Measurements from ENCODE around the gene PAM.

PAM gene

GRCh38 chr5:102856389-102856777, 101.3 kb downstream of the PAM start:
- H3K9me3 Mint-ChIP-seq, result no peaks in the 10 kb centered on the region
- no peak overlapping the region for H3K4me3 Mint-ChIP-seq

DNA sequence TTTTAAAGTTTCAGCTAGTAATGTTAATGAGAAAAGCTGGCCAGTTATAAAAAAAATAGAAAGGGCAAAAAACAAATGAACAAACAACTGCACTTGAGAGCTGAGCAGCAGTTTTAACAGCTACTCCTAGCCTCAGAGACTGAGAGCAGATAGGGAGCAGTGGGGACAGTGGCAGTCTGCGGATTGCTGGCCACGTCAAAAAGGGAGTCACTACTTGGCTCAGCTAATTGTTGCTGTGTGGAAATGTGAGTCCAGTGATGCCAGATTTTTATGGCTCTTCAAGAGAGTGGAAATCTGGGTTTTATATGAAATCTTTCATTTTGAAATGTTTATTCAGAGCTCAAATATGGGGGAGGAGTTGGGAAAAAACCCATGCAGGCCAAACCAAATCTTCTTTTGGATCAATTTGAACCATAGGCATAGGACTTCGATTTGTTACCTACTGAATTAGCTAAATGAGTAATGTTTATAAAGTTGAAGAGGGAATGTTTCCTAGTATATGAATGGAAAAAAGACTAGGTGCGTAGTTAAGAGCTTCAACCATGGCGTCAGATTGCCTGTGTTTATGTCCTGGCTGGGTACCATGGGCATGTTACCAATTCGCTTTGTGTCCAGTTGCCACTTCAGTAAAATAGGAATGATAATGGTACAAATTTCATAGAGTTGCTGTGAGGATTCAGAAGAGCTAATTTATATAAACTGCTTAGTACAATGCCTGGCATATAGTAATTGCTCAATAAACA, 102.1 kb downstream of the PAM start:
- H3K4me3 Mint-ChIP-seq, result no peak overlapping the region
- intact Hi-C loops (cut with micrococcal nuclease), result no loop called here
- no peak overlapping the region for H3K27ac Mint-ChIP-seq
- H3K4me1 Mint-ChIP-seq (ENCODE audit: low read depth), result peaks cover 8% of the 10 kb centered on the region
- no peaks in the 10 kb centered on the region for H3K36me3 Mint-ChIP-seq (ENCODE audit: low read depth)
- H3K9me3 Mint-ChIP-seq, result no peaks in the 10 kb centered on the region
- no peaks in the 10 kb centered on the region for H3K27me3 Mint-ChIP-seq

More at GRCh38 chr5:102856389-102856777, 101.3 kb downstream of the PAM start:
- H3K27me3 Mint-ChIP-seq, result no peaks in the 10 kb centered on the region
- no peak overlapping the region for H3K27ac Mint-ChIP-seq
- intact Hi-C loops (cut with micrococcal nuclease), result no loop called here
- no peaks in the 10 kb centered on the region for H3K36me3 Mint-ChIP-seq (ENCODE audit: low read depth)
- H3K4me1 Mint-ChIP-seq (ENCODE audit: low read depth), result peaks cover 8% of the 10 kb centered on the region

- Mint-ChIP-seq H3K4me1 (ENCODE audit: low read depth) (peaks cover 8% of the 10 kb centered on the region), H3K27ac (no peak overlapping the region), H3K27me3 (no peaks in the 10 kb centered on the region), H3K4me3 (no peak overlapping the region), H3K36me3 (ENCODE audit: low read depth) (no peaks in the 10 kb centered on the region), H3K9me3 (no peaks in the 10 kb centered on the region)
- intact Hi-C loops (cut with micrococcal nuclease), result no loop called here
These were observed 103.1 kb downstream of the PAM start for GRCh38 chr5:102858221-102858620.

GRCh38 chr5:102858808-102859207, 103.7 kb downstream of the PAM start:
- Mint-ChIP-seq H3K36me3 (ENCODE audit: low read depth) (no peaks in the 10 kb centered on the region), H3K4me3 (no peak overlapping the region), H3K9me3 (no peaks in the 10 kb centered on the region), H3K27ac (no peak overlapping the region), H3K27me3 (no peaks in the 10 kb centered on the region), H3K4me1 (ENCODE audit: low read depth) (peaks cover 8% of the 10 kb centered on the region)
- intact Hi-C loops (cut with micrococcal nuclease), result no loop called here

DNA sequence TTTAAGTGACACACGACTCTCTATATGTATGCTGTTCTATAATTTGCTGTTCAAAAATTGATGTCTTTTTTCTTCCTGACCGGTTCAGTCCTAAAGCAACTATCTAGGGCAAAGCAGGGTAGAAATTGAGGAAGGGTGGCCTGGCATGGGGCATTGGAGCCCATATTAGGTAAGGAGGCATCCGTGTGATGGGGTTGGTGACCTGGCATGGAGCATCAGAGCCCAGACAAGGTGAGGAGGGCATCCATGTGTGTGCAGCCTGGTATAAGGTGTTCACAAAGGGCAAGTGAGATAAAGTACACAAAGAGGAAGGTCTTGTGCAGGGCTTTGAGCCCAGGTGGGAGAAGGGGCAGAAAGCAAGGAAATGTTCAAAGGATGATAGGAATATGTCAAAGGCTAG, 104.9 kb downstream of the PAM start:
- Mint-ChIP-seq H3K4me1 (ENCODE audit: low read depth) (peaks cover 9% of the 10 kb centered on the region), H3K9me3 (no peaks in the 10 kb centered on the region), H3K27ac (no peak overlapping the region), H3K4me3 (no peak overlapping the region), H3K27me3 (peaks cover under 1% of the 10 kb centered on the region), H3K36me3 (ENCODE audit: low read depth) (no peaks in the 10 kb centered on the region)
- intact Hi-C loops (cut with micrococcal nuclease), result loop anchor here (10.0 kb wide), 1 partner anchor 265 kb away; the partner anchor contains the start of genes GIN1 and PPIP5K2

DNA sequence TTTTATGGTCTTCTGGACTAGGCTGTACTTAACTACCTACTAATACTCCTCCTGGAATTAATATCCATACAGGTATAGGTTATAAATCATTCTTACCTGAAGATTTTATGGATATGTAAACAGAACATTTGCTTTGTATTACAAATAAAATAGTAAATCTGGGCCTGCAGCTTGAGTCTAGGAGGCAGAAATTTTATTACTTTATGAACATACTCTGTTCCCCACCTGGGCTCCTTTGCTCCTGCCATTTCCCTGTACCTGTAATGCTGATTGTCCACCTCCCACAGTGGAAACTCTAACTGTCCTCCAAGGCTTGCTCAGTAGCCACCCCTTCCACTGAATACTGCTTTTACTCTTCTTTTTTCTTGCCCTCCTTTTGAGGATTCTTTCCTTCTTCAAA, 108.0 kb downstream of the PAM start:
- H3K27ac Mint-ChIP-seq, result no peak overlapping the region
- H3K27me3 Mint-ChIP-seq, result peaks cover 7% of the 10 kb centered on the region
- peaks cover 8% of the 10 kb centered on the region for H3K4me1 Mint-ChIP-seq (ENCODE audit: low read depth)
- no peak overlapping the region for H3K4me3 Mint-ChIP-seq
- H3K9me3 Mint-ChIP-seq, result no peaks in the 10 kb centered on the region
- peaks cover 6% of the 10 kb centered on the region for H3K36me3 Mint-ChIP-seq (ENCODE audit: low read depth)
- intact Hi-C loops (cut with micrococcal nuclease), result loop anchor here (10.0 kb wide), 1 partner anchor 262 kb away; the partner anchor contains the start of genes GIN1 and PPIP5K2

- intact Hi-C loops (cut with micrococcal nuclease), result loop anchor here (10.0 kb wide), 1 partner anchor 261 kb away; the partner anchor contains the start of genes GIN1 and PPIP5K2
- Mint-ChIP-seq H3K4me3 (no peak overlapping the region), H3K27ac (no peak overlapping the region), H3K4me1 (ENCODE audit: low read depth) (peaks cover 8% of the 10 kb centered on the region), H3K27me3 (peaks cover 7% of the 10 kb centered on the region), H3K9me3 (no peaks in the 10 kb centered on the region), H3K36me3 (ENCODE audit: low read depth) (peaks cover 6% of the 10 kb centered on the region)
These were observed 108.9 kb downstream of the PAM start for GRCh38 chr5:102863764-102864560.

GRCh38 chr5:102865171-102865509, 110.0 kb downstream of the PAM start:
- H3K36me3 Mint-ChIP-seq (ENCODE audit: low read depth), result peaks cover 6% of the 10 kb centered on the region
- intact Hi-C loops (cut with micrococcal nuclease), result loop anchor here (5.0 to 10.0 kb wide), 2 partner anchors 48 to 260 kb away; partner anchors contain the start of genes GIN1 and PPIP5K2
- peak overlapping the region; percentile 79 for H3K27ac Mint-ChIP-seq
- H3K9me3 Mint-ChIP-seq, result no peaks in the 10 kb centered on the region
- peak overlapping the region; percentile 83 for H3K4me3 Mint-ChIP-seq
- H3K27me3 Mint-ChIP-seq, result peaks cover 9% of the 10 kb centered on the region
- peaks cover 8% of the 10 kb centered on the region for H3K4me1 Mint-ChIP-seq (ENCODE audit: low read depth)

DNA sequence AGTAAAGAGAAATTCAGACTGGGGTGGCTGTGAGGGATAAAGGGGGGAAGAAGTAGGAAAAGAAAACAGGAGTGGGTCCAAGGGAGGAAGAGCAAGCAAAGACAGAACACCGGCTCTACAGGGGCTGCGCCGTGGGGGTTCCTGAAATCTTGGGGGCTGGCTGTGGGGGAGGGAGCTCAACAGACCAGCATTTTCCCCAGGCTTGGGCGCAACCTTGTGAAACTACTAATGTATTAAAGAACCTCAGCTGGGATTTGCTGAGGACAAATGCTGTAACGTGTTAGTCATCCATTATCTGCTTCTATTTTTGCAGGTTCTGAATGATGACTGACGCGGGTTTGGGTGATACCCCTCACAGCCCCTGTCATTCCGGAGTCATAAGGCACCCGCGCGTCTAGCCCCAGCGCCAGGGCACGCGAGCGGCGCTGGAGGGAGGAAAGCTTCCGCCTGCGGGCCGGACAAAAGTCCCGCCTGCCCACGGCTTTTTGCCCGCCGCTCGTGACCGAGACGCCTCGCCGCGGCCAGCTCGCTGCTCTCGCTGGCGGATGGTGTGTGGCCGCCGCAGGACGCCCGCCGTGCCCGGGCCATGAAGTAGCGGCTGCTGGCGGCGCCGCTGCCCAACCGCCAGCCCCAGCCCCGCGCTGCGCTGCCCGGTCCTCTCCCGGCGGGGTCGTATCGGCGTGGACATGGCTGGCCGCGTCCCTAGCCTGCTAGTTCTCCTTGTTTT, 110.6 kb downstream of the PAM start:
- H3K27ac Mint-ChIP-seq, result peak overlapping the region; percentile 79

DNA sequence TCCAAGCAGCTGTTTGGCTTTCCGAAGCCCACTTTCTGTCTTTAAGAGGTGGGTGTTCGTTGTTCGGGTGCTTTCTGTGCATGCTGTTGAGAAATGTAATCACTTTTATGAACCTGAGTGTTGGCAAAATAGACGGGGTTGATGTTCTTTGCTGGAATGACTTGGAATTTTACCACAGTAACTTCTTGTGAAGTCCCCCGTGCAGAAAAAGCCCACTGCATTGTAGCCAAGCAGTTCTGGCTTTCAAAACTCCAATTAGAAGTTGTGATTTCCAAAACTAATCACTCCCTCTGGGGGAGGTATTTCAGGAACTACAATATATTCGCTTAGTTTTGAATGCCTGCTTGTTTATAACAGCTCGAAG, 111.1 kb downstream of the PAM start:
- intact Hi-C loops (cut with micrococcal nuclease), result loop anchor here (5.0 to 10.0 kb wide), 2 partner anchors 49 to 259 kb away; partner anchors contain the start of genes GIN1 and PPIP5K2
- Mint-ChIP-seq H3K27ac (peak overlapping the region; percentile 79), H3K9me3 (no peaks in the 10 kb centered on the region)

More for the DNA sequence above, 110.6 kb downstream of the PAM start:
- intact Hi-C loops (cut with micrococcal nuclease), result loop anchor here (5.0 to 10.0 kb wide), 2 partner anchors 48 to 259 kb away; partner anchors contain the start of genes GIN1 and PPIP5K2
- Mint-ChIP-seq H3K9me3 (no peaks in the 10 kb centered on the region), H3K4me1 (ENCODE audit: low read depth) (peaks cover 8% of the 10 kb centered on the region), H3K27me3 (peaks cover 9% of the 10 kb centered on the region), H3K36me3 (ENCODE audit: low read depth) (peaks cover 6% of the 10 kb centered on the region), H3K4me3 (peak overlapping the region; percentile 83)

GRCh38 chr5:102867992-102868662, 113.0 kb downstream of the PAM start:
- no peaks in the 10 kb centered on the region for H3K9me3 Mint-ChIP-seq
- peaks cover 9% of the 10 kb centered on the region for H3K27me3 Mint-ChIP-seq
- intact Hi-C loops (cut with micrococcal nuclease), result loop anchor here (5.0 to 10.0 kb wide), 2 partner anchors 51 to 257 kb away; partner anchors contain the start of genes GIN1 and PPIP5K2
- H3K4me1 Mint-ChIP-seq (ENCODE audit: low read depth), result peaks cover 8% of the 10 kb centered on the region
- H3K36me3 Mint-ChIP-seq (ENCODE audit: low read depth), result peaks cover 6% of the 10 kb centered on the region
- H3K4me3 Mint-ChIP-seq, result no peak overlapping the region
- H3K27ac Mint-ChIP-seq, result no peak overlapping the region

More for the DNA sequence above, 111.1 kb downstream of the PAM start:
- Mint-ChIP-seq H3K4me3 (peak overlapping the region; percentile 83), H3K27me3 (peaks cover 9% of the 10 kb centered on the region), H3K4me1 (ENCODE audit: low read depth) (peaks cover 8% of the 10 kb centered on the region), H3K36me3 (ENCODE audit: low read depth) (peaks cover 6% of the 10 kb centered on the region)

GRCh38 chr5:102869230-102869629, 114.1 kb downstream of the PAM start:
- no peak overlapping the region for H3K27ac Mint-ChIP-seq
- H3K4me1 Mint-ChIP-seq (ENCODE audit: low read depth), result peaks cover 8% of the 10 kb centered on the region
- intact Hi-C loops (cut with micrococcal nuclease), result loop anchor here (5.0 to 10.0 kb wide), 2 partner anchors 52 to 256 kb away; partner anchors contain the start of genes GIN1 and PPIP5K2
- peaks cover 6% of the 10 kb centered on the region for H3K36me3 Mint-ChIP-seq (ENCODE audit: low read depth)
- H3K27me3 Mint-ChIP-seq, result peaks cover 9% of the 10 kb centered on the region
- H3K9me3 Mint-ChIP-seq, result no peaks in the 10 kb centered on the region
- no peak overlapping the region for H3K4me3 Mint-ChIP-seq

GRCh38 chr5:102873379-102873932, 118.4 kb downstream of the PAM start:
- Mint-ChIP-seq H3K9me3 (no peaks in the 10 kb centered on the region), H3K27ac (no peak overlapping the region), H3K4me1 (ENCODE audit: low read depth) (no peaks in the 10 kb centered on the region), H3K27me3 (peaks cover 2% of the 10 kb centered on the region), H3K36me3 (ENCODE audit: low read depth) (no peaks in the 10 kb centered on the region), H3K4me3 (no peak overlapping the region)
- intact Hi-C loops (cut with micrococcal nuclease), result loop anchor here (5.0 kb wide), 1 partner anchor 44 kb away; no protein-coding TSS in a partner anchor

Measured in dendritic cell treated with granulocyte-macrophage colony-stimulating factor and Interleukin-4, amounts not matched to agents 40 ng/mL and 50 ng/mL, for 4 days (primary cell).